ENCODE data around the gene HELT.

Gene HELT

DNA sequence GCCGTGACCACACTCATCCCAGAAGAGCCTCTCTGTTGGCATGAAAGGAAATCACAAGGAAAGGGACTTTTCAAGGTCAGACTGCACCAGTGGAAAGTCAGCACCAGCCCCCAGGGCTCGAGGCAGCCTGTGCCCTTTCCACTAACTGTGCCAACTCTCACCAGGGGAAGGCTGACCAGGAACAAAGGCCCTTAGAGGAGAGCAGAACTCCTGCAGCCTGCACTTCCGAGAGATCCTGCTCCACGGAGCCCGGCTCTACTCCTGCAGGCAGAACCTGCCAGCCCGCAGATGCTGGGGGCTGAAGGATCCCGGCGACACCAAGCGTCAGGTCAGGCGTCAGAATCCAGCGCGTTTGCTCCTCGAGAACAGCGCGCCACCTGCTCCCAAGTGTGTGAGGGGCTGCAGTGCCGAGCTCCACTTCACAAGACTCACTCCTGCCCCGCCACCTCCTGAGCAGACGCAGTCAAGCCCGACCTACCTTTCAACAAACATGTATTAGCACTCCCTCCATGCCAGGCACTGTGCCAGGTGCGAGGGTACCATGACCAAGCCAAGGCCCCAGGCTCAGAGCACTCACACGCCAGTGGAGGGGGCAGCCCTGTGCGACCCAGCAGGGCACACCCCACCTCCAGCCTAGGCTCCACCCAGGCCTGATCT is 13.6 kb upstream of the HELT start:
- DNase-seq: no peak

DNA sequence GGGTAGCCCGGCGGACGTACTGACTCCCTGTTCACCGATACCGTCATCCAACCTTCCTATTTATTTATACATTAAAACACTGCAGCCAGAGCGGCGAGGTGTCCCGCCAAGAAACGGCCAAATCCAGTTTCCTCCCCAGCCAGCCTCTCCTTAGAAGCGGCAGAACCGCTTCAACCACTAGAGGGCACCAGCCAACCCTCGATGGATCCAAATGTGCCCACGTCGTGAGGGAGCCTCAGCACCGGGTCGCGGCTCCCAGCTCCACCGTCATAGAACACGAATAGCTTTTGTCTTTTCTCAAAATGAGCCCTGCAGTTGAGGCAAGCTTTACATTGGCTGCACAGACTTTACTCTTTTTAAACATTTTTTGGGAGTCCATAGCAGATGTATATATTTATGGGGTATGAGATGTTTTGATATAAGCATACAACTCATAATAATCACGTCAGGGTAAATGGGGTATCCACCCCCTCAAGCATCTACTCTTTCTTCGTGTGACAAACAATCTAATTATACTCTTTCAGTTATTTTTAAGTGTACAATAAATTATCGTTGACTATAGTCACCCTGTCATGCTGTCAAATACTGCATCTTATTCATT is 13.0 kb upstream of the HELT start:
- DNase-seq: peak; percentile 83

DNA sequence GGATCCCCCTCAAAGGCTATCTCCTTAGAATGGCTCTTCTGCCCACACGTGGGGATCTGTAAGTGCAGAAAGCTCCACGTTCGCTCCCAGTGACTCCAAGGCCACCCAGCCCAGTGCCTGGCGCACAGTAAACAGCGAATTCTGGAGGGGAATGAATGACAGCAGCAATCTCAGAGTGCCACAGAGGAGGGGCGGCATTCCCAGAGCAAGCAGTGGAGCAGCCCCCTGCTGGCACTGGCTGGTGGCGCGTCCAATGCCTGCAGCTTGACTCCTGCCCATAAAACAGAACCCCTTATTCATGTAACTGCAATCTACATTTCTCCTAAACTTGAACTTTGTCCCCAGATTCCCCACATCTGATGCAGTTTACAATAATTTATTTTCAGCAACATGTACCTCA is 6.9 kb upstream of the HELT start:
- no peak for DNase-seq

DNA sequence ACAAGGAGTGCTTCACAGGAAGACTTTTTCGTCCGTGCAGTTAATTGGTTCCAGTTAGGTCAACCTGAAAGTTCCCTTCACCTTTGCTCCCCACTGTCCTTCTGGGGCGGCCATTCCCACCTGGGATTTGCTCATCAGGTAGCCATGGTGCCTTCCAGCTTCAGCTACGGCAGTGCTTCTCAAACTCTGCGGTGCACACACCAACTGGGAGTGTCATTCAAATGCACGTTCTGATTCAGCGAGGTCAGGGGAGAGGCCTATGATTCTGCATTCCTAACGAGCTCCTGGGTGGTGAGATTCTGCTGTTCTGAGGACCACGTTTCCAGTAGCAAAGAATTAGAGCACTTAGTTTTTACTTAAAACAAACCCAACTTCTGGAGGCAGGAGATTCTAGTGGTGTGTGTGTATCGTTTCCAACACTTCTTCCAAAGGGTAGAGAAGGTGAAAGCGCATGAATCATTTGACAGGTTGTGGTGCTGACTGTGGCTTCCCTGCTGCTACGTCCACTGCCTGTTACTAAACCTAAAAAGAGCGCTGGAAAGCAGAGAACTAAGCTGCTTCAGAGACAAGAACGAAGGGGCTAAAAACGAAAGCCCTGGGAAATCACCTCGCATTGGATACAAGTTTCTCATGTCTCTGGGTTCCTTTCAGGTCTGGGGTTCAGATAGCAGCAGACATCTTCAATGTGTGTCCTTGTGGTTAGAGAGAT is 4.7 kb upstream of the HELT start:
- DNase-seq: no peak

DNA sequence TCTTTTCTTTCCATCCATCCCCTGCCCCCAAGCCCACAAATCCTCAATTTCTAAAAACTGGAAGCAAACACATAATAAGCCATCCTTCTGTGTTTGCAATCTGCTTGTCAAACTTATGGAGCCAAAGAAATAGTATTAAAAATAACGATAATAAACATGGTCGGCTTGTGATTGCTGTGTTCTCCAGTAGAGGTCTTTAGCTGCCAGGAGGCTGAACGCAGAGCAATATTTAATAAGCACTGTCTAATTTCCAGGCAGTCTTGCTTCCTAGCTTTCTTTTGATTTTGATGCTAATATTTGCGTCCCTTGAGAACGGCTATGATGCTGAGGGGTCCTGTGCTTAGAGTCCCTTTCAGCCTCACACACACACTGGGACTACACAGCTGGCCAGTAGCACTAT is 3.2 kb upstream of the HELT start:
- DNase-seq: no peak

DNA sequence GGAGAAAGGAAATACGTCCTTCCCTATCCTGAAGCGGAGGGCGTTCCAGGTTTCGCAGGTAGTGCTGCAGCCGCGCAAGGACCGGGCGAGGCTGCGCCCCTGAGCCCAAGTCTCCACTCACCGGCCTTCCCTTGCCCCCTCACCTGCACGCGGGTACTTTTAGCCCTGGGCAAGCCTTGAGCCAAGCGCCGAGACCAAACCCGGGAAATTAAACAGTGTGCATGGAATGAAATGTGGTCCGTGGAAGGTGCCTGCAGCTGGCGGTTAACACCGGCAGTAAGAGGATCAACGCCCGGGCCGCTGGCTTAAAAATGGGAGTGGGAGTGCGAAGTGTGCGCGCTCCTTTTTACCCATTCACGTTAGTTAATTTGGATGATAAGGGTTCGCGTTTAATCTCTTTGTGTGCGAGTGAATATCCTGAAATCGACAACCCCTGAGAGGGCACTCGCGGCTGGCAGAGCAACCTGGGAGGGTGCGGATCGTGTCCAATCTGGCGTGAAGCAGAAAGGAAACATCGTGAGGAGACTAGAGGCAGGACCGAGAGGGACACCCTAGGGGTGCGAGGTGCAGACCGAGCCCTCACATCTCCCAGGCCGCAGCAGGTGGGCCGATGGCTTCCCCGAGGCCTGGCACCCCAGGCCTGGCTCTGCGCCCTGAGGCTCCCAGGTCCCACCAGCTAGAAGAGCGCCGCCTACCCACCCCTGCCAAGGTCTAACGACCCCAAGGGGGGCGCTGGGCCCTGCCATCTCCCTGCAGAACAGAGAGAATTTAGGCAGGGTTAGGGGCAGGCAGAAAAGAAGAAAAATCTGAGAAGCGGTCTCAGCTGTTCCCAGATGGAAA is 2.0 kb upstream of the HELT start:
- no peak for DNase-seq

DNA sequence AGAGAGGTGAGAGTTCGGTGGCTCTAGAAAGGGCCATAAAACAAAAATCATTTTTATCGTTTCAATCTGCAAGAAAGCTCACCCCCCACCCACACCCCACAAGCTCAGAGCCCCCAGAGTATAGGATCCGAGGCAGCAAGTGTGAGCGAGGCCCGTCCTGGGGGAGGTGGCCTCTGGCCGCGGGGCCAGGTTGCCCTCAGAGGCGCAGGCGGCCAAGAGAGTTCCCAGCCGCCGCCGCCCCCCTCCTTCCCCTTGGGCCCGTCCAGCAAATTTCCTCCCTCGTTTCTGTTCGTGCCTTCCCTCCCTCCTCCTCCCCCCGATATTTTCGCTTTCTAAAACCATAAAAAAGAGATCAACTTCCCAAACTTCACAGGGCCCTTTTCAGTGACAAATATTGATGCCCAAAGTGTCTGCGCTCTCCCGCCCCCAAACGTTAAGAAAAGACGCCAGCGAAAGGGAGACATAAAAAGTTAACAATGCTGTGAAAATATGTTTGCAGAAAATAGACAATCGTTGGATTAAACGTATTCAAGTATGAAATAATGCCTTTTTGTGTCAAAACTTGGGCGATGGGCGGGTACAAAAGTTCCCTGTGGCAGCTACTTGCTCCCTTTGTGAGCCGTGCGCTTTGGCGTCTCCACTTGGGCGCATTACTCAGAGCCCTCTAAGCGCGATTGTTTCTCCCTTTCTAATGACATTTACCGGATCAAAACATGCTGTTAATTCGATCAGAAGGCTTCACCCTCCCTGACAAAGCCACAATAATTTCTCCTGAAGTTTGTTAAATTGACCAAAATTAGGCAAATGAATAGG is 1.1 kb upstream of the HELT start:
- DNase-seq: no peak

DNA sequence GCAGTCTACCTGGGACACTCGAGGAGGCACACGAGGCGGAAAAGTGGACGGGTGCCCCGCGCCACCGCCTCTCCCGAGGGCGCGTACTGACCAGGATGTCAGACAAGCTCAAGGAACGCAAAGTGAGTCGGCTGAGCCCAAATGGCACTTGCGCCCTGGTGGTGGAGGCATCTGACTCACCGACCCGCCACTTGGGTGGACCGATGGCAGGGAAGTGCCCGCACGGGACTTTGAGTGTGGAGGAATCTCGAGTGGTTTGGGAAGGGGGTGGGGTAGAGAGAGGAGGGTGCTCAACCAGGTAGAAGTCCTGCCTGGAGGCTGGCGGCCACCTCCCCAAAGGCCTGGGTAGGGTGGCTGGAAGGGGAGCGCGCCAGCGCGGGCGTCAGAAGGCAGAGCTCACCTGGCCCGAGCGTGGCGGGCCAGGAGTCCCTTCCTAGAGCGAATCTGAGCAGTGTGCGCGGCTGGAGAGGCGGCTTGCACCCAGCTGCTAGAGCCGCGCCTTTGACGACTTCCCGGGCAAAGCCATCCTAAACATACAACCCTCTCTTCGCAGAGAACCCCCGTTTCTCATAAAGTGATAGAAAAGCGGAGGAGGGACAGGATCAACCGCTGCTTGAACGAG is 655 bp downstream of the HELT start:
- DNase-seq: no peak

DNA sequence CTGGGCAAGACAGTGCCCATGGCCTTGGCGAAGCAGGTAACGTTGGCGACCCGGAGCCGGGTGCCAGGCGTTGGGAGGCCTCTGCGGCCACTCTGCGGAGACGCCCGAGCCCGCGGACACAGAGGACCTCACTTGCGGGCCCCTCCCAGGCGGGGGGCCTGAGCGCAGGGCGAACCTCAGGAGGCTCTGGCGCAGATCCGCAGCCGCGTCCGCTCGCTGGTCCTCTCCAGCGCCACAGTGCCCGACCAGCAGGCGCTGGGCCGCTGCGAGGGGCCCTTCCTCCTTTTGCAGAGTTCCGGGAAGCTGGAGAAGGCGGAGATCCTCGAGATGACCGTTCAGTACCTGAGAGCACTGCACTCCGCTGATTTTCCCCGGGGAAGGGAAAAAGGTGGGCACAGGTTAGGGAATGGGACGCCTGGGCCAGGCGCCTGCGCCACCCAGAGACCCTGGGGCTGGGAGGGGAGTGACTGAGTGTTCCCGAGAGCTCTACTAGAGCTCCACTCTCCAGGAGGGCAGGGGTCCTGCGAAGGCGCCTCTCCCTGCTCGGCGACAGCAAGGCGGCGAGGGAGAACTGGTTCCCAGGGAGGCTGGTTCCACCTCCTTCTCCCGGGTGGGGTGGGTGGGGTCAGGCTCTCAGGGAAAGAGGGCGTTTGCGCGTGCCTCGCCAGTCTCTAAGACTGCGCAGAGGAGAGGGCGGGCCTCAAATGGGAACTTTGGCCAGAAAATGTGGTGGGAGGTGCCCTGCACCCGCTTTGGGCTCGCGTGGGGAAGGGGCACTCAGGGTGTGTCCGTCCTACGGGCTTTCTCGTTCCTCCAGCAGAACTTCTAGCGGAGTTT is 1.4 kb downstream of the HELT start:
- no peak for DNase-seq

DNA sequence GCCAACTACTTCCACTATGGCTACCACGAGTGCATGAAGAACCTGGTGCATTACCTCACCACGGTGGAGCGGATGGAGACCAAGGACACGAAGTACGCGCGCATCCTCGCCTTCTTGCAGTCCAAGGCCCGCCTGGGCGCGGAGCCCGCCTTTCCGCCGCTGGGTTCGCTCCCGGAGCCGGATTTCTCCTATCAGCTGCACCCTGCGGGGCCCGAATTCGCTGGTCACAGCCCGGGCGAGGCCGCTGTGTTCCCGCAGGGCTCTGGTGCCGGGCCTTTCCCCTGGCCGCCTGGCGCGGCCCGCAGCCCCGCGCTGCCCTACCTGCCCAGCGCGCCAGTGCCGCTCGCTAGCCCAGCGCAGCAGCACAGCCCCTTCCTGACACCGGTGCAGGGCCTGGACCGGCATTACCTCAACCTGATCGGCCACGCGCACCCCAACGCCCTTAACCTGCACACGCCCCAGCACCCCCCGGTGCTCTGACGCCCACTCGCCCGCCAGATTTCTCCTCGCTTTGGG is 2.1 kb downstream of the HELT start:
- DNase-seq: no peak

DNA sequence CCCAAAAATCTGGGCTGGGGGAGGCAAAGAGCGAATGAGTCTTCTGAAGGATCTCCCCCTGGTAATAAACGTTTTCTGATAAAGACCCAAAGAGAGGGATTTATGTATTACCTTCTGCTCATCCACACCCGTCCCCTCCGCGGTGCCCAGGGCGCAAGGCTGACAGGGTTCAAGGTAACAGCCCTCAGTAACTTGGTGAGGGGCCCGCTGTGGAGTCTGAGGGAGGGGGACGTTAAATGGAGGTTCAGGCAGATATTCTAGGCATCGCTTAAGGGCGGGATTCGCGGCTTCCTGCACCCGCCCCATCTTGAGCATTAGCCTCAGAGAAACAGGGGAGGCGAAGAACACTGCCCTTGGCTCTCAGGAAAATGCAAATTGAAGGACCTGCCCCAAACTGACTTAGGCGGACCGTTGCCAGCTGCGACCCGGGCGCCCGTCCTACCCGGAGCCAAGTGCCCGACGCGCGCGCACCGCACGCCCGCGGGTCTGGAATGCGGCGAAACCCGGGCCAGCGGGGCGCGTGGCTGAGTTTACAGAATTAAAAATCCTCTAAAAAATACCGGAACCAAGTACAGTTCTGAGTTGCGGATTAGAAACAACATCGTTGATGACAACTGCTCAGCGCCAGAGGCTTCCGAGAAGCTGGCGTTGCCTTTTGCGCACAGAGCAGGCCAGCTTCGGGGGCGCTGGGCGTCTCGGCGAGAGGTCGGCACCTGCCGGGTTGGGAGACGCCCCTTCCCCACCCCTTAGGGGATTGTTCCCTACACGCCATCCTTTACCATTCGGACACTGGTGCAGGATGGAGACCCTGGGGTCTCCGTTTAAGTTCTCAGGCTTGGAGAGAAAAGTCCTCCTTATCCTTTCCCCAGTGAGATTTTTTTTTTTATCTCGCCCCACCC is 2.8 kb downstream of the HELT start:
- DNase-seq: no peak

DNA sequence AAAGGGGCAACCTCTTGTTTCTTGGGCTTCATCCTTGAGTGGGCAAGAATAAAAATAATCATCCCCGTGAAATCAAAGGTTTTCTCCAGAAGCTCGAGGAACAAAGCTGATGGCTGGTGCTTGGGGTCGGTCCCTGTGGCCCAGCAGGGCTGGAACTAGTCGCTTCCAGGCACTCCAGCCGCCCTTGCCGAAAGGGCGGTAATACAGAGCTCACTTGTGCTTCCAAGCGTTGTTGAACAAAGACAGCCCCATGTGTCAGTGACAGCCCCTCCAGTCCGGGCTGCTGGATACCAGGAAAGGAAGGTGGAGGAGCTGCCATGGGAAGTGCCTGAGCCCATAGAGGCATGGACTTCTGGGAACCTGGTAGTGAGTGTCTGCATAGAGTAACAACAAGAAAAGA is 5.2 kb downstream of the HELT start:
- no peak for DNase-seq

DNA sequence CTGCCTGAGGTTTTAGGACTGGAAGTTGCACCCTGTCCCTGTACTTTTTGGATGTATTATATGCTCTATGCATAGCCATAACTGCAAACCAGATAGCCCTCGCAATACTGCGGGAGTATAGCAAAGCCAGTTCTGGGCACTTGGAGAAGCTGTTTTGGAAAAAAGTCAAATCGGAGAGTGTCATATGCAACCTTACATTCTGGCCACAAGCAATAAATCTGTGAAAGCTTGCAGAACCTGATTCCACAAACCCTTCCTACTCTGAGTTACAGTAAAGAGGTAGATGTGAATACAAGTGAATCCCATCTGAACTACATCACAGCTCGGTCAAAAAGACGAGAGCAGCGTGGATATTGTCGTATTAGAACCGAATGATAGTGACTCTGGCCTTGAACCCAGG is 10.3 kb downstream of the HELT start:
- no peak for DNase-seq

DNA sequence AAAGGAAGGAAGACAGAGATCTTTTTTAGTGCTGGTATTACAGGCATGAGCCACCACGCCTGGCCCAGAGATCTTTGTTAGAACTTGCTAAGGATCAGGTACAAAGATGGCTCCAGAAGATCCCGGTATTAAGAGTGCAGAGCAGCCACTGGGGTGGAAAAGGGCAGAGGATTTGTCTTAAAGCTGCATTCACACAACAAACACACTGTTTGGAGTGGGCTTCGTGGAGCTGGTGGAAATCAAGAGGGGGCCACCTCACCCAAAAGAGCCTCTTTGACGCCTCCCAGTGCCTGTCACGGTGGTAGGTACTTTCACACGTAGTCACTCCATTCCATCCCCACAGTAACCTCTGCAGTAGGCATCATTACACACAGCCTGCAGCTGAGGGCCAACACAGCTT is 13.3 kb downstream of the HELT start:
- no peak for DNase-seq

DNA sequence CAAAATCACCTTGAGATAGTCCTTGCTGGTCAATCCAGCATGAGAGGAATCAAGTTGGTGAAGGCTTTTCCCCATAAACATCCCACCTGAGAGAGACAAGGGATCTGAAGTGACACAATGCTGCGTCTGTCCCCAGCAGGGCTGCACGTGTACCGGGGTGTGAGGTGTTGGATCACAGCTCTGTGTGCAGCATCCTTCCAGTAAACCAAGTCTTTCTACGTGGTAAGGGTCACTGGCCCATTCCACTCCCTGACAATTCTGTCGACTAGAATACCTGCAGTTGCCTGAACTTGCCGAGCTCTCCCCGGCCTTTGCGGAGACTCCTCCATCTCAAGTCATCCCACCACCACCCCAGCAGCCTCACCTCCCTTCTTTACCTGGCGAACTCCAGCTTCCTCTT is 14.8 kb downstream of the HELT start:
- no peak for DNase-seq

DNA sequence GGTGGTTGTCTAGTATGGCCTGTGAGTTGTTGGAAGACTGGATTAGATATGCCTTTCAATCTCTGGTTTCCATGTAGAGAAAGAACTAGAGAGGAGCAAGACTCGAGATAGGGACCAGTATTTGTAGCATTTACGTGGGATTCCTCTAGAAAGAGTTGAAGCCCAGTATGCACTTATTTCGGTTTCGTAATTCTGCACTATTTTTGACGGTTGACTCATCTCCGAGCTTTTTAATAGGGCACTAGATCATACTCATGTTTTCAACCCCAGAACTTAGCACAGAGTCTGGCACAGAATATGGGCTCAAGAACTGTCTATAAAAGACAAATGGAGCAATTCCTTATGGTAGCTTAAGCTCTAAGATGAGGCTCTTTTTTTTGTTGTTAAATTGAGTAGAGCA is 15.7 kb downstream of the HELT start:
- no peak for DNase-seq

DNA sequence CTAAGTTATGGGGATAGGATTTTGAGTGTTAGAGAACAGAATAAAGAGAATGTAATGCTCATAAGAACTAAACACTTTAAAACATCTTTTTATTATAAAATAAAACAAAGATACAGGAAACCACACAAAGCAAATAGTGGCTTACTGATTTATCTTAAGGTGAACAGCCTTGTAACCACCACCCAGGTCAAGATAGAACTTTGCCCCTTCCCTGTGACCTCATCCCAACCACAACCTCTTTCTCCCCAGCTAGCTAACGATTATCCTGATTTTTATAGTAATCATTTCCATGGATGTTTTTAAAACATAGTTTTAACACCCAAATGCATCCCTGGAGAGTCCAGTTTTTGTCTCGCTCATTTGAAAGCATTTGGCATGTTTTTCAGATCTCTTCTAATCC is 17.0 kb downstream of the HELT start:
- DNase-seq: no peak

DNA sequence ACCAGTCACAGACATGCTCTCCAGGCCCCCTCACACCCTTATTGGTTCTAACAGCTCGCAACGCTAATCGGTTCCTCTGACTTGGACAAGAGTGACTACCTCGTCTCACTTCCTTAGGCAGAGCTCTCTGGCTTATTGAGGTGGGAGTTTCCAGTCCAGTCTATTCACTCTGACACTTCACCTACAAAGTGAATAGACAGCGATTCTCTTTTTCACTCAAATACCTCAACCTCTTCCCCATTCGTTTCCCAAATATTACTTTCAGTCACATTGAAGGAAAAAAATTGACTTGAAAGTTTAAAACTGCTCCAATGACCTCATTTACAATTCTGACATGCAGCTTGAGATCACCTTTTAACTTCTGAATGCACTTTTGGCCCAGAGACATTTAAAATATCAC is 17.7 kb downstream of the HELT start:
- no peak for DNase-seq

DNA sequence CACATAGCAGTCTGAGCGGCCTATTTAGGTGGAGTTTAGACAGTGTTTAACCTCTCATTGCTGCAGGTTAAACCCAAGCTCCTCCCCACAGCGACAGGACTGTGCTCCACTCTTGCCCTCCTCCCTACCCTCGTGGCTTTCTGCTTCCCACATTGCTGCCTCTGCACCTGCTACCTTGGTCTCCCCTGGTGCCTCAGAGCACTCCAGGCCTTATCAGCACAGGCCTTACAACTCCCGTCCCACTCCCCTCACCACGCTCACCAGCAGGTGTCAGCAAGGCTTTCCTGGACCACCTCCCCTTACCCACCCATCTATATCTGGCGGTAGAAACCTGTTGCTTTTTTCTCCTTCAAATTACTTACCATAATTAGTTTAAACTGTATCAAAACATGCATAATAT is 18.6 kb downstream of the HELT start:
- no peak for DNase-seq
